Type B pancreatic cell (in vitro differentiated cells): ENCODE measurements around the gene CEP104. TPM values are rescaled to one million over a fixed set of nuclear protein-coding genes. Genes with fewer than 3 reads are reported as not detected.

Experiments
- DNase-seq: peaks from one replicate; pipeline ENCODE4 v3.0.0; 2021; ENCODE audit warnings: mixed read lengths; ENCODE audit not compliant: unreplicated experiment; ENCODE audit errors: extremely low spot score
- H3K27ac Mint-ChIP-seq: 2 replicates; pipeline ENCODE4 v1.8.0; 2021; ENCODE audit warnings: mild to moderate bottlenecking, mixed read lengths
- H3K27me3 Mint-ChIP-seq: 2 replicates; pipeline ENCODE4 v1.8.0; 2021; ENCODE audit warnings: mixed read lengths
- H3K36me3 Mint-ChIP-seq: 2 replicates; pipeline ENCODE4 v1.8.0; 2021; ENCODE audit warnings: mixed read lengths
- H3K4me1 Mint-ChIP-seq: one replicate; pipeline ENCODE4 v1.8.0; 2021; ENCODE audit warnings: mixed read lengths; ENCODE audit not compliant: unreplicated experiment
- H3K4me3 Mint-ChIP-seq: 2 replicates; pipeline ENCODE4 v1.8.0; 2021; ENCODE audit warnings: mild to moderate bottlenecking, mixed read lengths
- H3K9me3 Mint-ChIP-seq: 2 replicates; pipeline ENCODE4 v1.8.0; 2021; ENCODE audit warnings: mixed read lengths
- total RNA-seq: library from RNA; stranded (reverse); gene quantifications from 2 replicates; pipeline ENCODE4 v1.2.1, GENCODE V29; 2021; ENCODE audit warnings: low replicate concordance
- TF ChIP-seq, protein P1 (sequence below): fragments of 200-600 bp; sonication (generic); conservative IDR thresholded peaks from 2 replicates; pipeline ENCODE4 v1.5.0; 2021; ENCODE audit warnings: antibody characterized with exemption, mild to moderate bottlenecking

The CEP104 gene
- total RNA-seq, 1 donor from 2014 or later = 41.9 TPM

GRCh38 chr1:3891329-3891865, 34.4 kb upstream of the CEP104 start:
- DNase-seq = no peak
- H3K27ac Mint-ChIP-seq = no peak overlapping the region
- no peaks in the 10 kb centered on the region for H3K27me3 Mint-ChIP-seq
- no peak overlapping the region for H3K4me3 Mint-ChIP-seq
- no peaks in the 10 kb centered on the region for H3K9me3 Mint-ChIP-seq
- H3K4me1 Mint-ChIP-seq = peaks cover 2% of the 10 kb centered on the region
- peaks cover 19% of the 10 kb centered on the region for H3K36me3 Mint-ChIP-seq
- TF ChIP-seq, protein P1, sequence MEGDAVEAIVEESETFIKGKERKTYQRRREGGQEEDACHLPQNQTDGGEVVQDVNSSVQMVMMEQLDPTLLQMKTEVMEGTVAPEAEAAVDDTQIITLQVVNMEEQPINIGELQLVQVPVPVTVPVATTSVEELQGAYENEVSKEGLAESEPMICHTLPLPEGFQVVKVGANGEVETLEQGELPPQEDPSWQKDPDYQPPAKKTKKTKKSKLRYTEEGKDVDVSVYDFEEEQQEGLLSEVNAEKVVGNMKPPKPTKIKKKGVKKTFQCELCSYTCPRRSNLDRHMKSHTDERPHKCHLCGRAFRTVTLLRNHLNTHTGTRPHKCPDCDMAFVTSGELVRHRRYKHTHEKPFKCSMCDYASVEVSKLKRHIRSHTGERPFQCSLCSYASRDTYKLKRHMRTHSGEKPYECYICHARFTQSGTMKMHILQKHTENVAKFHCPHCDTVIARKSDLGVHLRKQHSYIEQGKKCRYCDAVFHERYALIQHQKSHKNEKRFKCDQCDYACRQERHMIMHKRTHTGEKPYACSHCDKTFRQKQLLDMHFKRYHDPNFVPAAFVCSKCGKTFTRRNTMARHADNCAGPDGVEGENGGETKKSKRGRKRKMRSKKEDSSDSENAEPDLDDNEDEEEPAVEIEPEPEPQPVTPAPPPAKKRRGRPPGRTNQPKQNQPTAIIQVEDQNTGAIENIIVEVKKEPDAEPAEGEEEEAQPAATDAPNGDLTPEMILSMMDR = no peak

DNA sequence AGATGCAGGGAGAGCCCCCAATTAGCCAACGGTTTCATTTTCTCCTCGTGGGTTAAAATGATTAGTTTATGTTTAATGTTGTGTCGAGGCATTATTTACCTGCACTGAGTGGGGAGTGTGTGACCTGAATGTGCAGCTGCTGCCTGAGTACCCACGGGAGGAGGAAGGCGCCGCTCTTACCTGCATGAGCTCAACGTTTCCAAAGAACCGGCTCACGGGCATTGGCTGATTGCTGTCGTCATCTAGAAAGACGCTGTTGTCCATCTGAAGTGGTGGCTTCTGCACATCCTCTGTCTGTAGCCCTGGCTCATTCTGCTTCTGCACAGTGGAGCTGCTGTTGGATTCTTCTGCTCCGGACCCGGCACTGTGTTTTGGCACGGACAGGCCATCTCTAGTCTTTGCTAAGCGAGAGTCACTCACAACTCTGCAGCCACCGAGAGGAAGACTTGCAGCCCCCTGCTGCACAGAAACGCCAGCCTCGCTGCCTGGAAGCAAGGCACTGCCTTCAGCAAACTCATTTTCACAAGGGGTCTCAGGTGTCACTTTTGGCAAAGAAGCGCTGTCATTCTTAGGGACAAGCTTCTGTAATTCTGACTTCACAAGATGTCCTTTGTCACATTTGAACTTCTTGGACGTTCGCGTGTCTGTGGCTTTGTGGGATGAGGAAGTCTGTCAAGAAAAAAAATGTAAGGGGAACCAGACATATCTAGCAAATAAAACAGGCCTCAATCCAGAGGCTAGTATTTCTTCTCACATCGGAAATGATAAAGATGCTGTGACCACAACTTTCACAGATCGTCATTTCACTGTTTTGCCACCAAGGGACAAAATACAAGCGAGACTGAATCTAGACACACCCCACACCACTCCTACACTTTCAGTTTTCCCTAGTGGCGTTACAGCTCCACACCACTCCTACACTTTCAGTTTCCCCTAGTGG, 33.6 kb upstream of the CEP104 start:
- TF ChIP-seq, protein P1 = no peak
- no peaks in the 10 kb centered on the region for H3K4me1 Mint-ChIP-seq
- no peaks in the 10 kb centered on the region for H3K27me3 Mint-ChIP-seq
- H3K4me3 Mint-ChIP-seq = no peak overlapping the region
- no peak overlapping the region for H3K27ac Mint-ChIP-seq
- peaks cover 12% of the 10 kb centered on the region for H3K36me3 Mint-ChIP-seq
- no peak for DNase-seq
- no peaks in the 10 kb centered on the region for H3K9me3 Mint-ChIP-seq

DNA sequence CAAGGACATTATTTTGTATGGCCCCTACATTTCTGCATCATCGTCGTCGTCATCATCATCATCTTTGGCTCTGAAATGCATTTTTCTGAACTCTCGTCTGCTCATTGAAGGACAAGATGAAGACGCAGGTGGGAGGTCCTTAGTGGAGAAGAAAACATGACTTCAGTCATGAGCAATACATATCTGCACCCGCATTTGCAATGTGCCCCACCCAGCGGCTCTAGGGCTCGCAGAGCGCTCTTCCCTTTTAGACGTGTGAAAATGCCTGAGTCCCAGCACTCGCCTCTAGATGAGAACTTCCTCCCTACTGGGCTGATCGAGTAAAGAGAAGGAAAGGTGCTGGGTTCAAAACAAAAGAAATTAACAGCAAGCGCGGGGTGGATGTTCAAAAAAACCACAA, 32.9 kb upstream of the CEP104 start:
- peaks cover 12% of the 10 kb centered on the region for H3K36me3 Mint-ChIP-seq
- TF ChIP-seq, protein P1 = no peak
- no peak for DNase-seq
- no peak overlapping the region for H3K27ac Mint-ChIP-seq
- H3K27me3 Mint-ChIP-seq = no peaks in the 10 kb centered on the region
- no peaks in the 10 kb centered on the region for H3K9me3 Mint-ChIP-seq
- H3K4me3 Mint-ChIP-seq = no peak overlapping the region
- no peaks in the 10 kb centered on the region for H3K4me1 Mint-ChIP-seq

DNA sequence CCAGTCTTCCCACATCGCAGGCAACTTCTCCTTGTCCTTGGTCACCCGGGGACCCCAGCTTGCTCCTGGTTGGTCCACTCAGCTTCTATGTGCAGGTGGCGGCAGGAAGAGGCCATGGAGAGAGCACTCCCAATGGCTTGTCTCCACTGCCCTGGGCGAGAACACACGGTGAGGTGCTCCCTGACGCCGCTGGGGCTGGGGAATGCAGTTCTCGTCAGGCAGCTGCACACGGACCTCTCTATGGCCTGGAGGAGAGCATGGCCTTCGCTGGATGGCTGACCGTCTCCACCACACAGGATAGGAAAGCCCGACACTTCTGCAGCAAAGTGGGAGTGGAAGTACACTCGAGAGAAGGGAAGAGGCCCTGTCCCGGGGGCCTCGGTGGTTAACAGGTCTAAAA, 31.3 kb upstream of the CEP104 start:
- H3K4me3 Mint-ChIP-seq = no peak overlapping the region
- no peak for DNase-seq
- no peaks in the 10 kb centered on the region for H3K9me3 Mint-ChIP-seq
- TF ChIP-seq, protein P1 = no peak
- no peak overlapping the region for H3K27ac Mint-ChIP-seq
- peaks cover 15% of the 10 kb centered on the region for H3K36me3 Mint-ChIP-seq
- H3K4me1 Mint-ChIP-seq = no peaks in the 10 kb centered on the region
- no peaks in the 10 kb centered on the region for H3K27me3 Mint-ChIP-seq

- no peaks in the 10 kb centered on the region for H3K4me1 Mint-ChIP-seq
- TF ChIP-seq, protein P1 = no peak
- no peak overlapping the region for H3K4me3 Mint-ChIP-seq
- no peak for DNase-seq
- peaks cover 21% of the 10 kb centered on the region for H3K36me3 Mint-ChIP-seq
- no peak overlapping the region for H3K27ac Mint-ChIP-seq
- no peaks in the 10 kb centered on the region for H3K27me3 Mint-ChIP-seq
- no peaks in the 10 kb centered on the region for H3K9me3 Mint-ChIP-seq
Measured at GRCh38 chr1:3886691-3887090, 29.7 kb upstream of the CEP104 start.
